KMS-11 (cell line): ENCODE results near the gene SEMA4C.
A peak's percentile ranks its signal among the peaks of the same experiment; 100 is the strongest.

Experiments used
- H2AFZ ChIP-seq: fragments of 200-600 bp; sonication (generic); 2 replicates; pipeline ENCODE4 v1.6.1; 2016; ENCODE audit warnings: antibody characterized with exemption, mixed run types, low read depth
- H3K27ac ChIP-seq: fragments of 200-600 bp; sonication (generic); 2 replicates; pipeline ENCODE4 v1.6.1; 2016; ENCODE audit warnings: mild to moderate bottlenecking, mixed run types
- H3K27me3 ChIP-seq: fragments of 200-600 bp; sonication (generic); 2 replicates; pipeline ENCODE4 v1.6.1; 2017; ENCODE audit warnings: mild to moderate bottlenecking, low read depth, mixed run types, moderate library complexity; ENCODE audit not compliant: insufficient read depth
- H3K36me3 ChIP-seq: fragments of 200-600 bp; sonication (generic); 2 replicates; pipeline ENCODE4 v1.6.1; 2017; ENCODE audit warnings: mild to moderate bottlenecking, mixed run types; ENCODE audit not compliant: insufficient read depth
- H3K4me1 ChIP-seq: fragments of 200-600 bp; sonication (generic); 2 replicates; pipeline ENCODE4 v1.6.1; 2016; ENCODE audit warnings: mild to moderate bottlenecking, low read depth, mixed run types; ENCODE audit not compliant: poor library complexity, severe bottlenecking
- H3K4me2 ChIP-seq: fragments of 200-600 bp; sonication (generic); 2 replicates; pipeline ENCODE4 v1.7.0; 2016; ENCODE audit warnings: mild to moderate bottlenecking, mixed run types
- H3K4me3 ChIP-seq: fragments of 200-600 bp; sonication (generic); IDR thresholded peaks from 2 replicates; pipeline ENCODE4 v1.6.1; 2017; ENCODE audit warnings: low read depth, low read length, mixed read lengths; ENCODE audit not compliant: insufficient read depth
- H3K79me2 ChIP-seq: fragments of 200-600 bp; sonication (generic); 2 replicates; pipeline ENCODE4 v1.6.1; 2016; ENCODE audit warnings: low read depth, mixed run types; ENCODE audit not compliant: insufficient read depth
- H3K9ac ChIP-seq: fragments of 200-600 bp; sonication (generic); 2 replicates; pipeline ENCODE4 v1.6.1; 2016; ENCODE audit warnings: mild to moderate bottlenecking, mixed run types
- H4K20me1 ChIP-seq: fragments of 200-600 bp; sonication (generic); 2 replicates; pipeline ENCODE4 v1.6.1; 2016; ENCODE audit warnings: mild to moderate bottlenecking, mixed run types; ENCODE audit not compliant: insufficient read depth
- TF ChIP-seq, protein P1 (sequence below): fragments of 200-600 bp; sonication (generic); conservative IDR thresholded peaks from 2 replicates; pipeline ENCODE4 v1.6.1; 2017; ENCODE audit warnings: low read depth, mild to moderate bottlenecking, antibody characterized with exemption, low read length, moderate library complexity, mixed read lengths

Gene SEMA4C

DNA sequence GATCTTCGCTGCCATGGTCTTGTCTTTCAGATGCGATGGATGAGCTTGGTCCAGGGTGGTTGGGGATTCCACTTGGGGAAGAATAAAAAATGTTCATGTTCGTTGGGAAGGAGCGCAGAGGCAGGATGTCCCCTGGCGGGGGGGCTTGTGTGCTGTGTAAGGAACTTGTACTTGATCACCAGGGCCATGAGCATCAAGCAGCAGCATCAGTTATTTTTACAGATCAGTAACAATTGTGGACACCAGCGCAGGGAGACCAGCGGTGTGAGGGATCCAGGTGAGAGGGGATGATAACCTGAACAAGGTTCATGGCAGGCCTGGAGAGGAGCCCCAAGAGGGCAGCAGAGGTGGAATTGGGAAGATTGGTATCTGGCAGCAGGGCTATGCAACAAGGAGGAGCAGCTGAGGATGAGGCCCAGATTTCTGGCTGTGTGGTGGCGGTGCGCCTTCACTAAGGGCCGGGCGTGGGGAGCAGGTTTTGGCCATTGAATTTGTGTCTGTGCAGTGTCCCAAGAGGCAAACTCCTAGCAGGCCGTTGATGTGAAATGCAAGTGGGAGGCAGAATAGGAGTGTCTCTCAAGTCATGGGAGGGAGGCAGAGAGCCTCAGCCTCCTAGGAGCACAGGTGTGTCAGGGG lies 49.9 kb downstream of the SEMA4C start:
- TF ChIP-seq, protein P1, sequence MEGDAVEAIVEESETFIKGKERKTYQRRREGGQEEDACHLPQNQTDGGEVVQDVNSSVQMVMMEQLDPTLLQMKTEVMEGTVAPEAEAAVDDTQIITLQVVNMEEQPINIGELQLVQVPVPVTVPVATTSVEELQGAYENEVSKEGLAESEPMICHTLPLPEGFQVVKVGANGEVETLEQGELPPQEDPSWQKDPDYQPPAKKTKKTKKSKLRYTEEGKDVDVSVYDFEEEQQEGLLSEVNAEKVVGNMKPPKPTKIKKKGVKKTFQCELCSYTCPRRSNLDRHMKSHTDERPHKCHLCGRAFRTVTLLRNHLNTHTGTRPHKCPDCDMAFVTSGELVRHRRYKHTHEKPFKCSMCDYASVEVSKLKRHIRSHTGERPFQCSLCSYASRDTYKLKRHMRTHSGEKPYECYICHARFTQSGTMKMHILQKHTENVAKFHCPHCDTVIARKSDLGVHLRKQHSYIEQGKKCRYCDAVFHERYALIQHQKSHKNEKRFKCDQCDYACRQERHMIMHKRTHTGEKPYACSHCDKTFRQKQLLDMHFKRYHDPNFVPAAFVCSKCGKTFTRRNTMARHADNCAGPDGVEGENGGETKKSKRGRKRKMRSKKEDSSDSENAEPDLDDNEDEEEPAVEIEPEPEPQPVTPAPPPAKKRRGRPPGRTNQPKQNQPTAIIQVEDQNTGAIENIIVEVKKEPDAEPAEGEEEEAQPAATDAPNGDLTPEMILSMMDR = no peak
- peaks cover 9% of the 10 kb centered on the region; the same call in 1 of the 2 replicates for H4K20me1 ChIP-seq
- no peak overlapping the region for H2AFZ ChIP-seq
- peaks cover 22% of the 10 kb centered on the region for H3K4me1 ChIP-seq
- H3K36me3 ChIP-seq = no peaks in the 10 kb centered on the region
- H3K4me2 ChIP-seq = no peak overlapping the region
- H3K9ac ChIP-seq = no peak overlapping the region
- H3K27me3 ChIP-seq = no peaks in the 10 kb centered on the region
- no peak overlapping the region for H3K27ac ChIP-seq
- no peak overlapping the region for H3K4me3 ChIP-seq
- peaks cover 63% of the 10 kb centered on the region for H3K79me2 ChIP-seq

DNA sequence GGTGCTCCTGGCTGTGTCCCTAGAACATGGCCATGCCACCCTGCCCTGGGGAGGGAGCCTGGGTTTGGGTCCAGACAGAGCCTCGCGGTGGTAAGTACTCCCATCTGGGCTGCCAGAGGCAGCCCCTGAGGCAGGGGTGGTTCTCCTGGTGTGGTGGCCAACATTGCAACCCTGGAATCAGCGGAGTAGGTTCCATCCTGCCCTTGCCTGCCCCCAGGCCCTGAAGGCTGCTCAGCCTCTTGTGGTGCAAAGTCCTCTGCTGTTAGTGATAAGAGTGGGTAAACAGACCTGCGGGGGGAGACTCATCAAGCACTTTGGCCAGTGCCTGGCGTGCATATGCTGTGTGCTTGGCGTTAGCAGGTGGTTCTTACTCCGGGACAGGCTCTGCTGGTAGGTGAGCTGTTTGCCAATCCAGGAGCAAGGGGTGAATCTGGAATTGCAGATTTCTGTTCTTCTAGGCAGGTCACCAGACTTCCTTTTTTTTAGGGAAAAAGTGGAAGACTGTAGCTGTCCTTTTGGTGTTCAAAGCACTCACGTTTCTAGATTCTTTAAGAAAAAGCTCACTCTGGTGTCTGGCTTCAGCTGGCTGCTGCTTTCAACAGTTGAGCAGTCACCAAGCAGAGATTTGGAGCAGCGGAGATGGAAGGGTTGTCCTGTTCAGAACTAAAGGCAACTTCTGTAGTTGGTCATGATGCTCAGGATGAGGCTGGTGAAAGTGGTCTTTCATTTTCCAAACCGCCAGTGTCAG lies 50.6 kb downstream of the SEMA4C start:
- Histone ChIP-seq H3K79me2 (peaks cover 61% of the 10 kb centered on the region), H4K20me1 (peaks cover 8% of the 10 kb centered on the region; the same call in 1 of the 2 replicates), H3K9ac (no peak overlapping the region), H3K27me3 (no peaks in the 10 kb centered on the region), H3K36me3 (no peaks in the 10 kb centered on the region), H3K4me2 (peak overlapping the region; percentile 96; the same call in 1 of the 2 replicates), H3K4me1 (peaks cover 22% of the 10 kb centered on the region), H2AFZ (no peak overlapping the region), H3K27ac (no peak overlapping the region), H3K4me3 (no peak overlapping the region)
- TF ChIP-seq, protein P1 = no peak

DNA sequence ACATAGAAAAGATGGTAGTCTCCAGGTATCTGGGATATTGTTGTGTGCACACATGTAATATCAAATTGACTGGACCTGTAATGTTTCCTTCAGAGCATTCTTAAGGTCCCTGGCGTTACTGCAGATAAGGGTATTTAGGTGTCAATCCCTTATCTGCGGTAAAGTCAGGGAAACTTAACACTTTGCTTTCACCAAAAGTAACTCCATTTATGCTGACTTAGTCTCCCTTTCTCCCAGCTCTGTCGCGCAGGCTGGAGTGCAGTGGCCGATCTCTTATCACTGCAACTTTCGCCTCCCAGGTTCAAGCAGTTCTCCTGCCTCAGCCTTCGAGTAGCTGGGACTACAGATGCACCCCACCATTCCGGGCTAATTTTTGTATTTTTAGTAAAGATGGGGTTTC lies 52.0 kb downstream of the SEMA4C start:
- Histone ChIP-seq H2AFZ (no peak overlapping the region), H3K27ac (no peak overlapping the region; the same call in 1 of the 2 replicates), H3K4me2 (peak overlapping the region; percentile 96), H4K20me1 (peaks cover 5% of the 10 kb centered on the region; the same call in 1 of the 2 replicates), H3K9ac (peak overlapping the region; percentile 47; the same call in 1 of the 2 replicates), H3K4me3 (peak overlapping the region; percentile 30), H3K36me3 (no peaks in the 10 kb centered on the region), H3K79me2 (peaks cover 57% of the 10 kb centered on the region), H3K4me1 (peaks cover 22% of the 10 kb centered on the region), H3K27me3 (no peaks in the 10 kb centered on the region)
- TF ChIP-seq, protein P1 = no peak

DNA sequence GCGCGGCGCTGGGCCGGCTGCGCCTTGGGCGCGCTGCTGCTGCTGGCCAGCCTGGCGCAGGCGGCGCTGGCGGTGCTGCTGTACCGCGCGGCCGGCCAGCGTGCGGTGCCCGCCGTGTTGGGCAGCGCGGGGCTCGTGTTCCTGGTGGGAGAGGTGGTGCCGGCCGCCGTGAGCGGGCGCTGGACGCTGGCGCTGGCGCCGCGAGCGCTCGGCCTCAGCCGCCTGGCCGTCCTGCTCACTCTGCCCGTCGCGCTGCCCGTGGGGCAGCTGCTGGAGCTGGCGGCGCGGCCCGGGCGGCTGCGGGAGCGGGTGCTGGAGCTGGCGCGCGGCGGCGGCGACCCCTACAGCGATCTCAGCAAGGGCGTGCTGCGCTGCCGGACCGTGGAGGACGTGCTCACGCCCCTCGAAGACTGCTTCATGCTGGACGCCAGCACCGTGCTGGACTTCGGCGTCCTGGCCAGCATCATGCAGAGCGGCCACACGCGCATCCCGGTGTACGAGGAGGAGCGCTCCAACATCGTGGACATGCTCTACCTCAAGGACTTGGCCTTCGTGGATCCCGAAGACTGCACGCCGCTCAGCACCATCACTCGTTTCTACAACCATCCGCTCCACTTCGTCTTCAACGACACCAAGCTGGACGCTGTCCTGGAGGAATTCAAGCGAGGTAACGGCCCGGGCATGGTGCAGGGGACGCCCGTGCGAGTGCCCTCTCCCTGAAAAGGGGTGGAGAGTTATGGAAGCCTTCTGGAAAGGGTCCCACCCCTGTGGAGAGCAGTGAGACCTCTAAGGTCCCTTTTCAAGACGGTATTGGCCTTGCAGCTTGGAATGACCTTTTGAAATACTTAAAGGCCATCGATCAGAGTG lies 52.8 kb downstream of the SEMA4C start:
- peak overlapping the region; percentile 96 for H3K4me2 ChIP-seq
- H2AFZ ChIP-seq = no peak overlapping the region
- no peaks in the 10 kb centered on the region for H3K36me3 ChIP-seq
- peaks cover 22% of the 10 kb centered on the region for H3K4me1 ChIP-seq
- no peaks in the 10 kb centered on the region for H3K27me3 ChIP-seq
- TF ChIP-seq, protein P1 = no peak
- peak overlapping the region; percentile 47; the same call in 1 of the 2 replicates for H3K9ac ChIP-seq
- peaks cover under 1% of the 10 kb centered on the region; the same call in 1 of the 2 replicates for H4K20me1 ChIP-seq
- H3K4me3 ChIP-seq = peak overlapping the region; percentile 46
- H3K79me2 ChIP-seq = peaks cover 49% of the 10 kb centered on the region
- H3K27ac ChIP-seq = peak overlapping the region; percentile 28; the same call in 1 of the 2 replicates
